Fibroblast of villous mesenchyme (primary cell): ENCODE data around the gene NPIPB4. TPM values are rescaled to one million over a fixed set of nuclear protein-coding genes. Genes with fewer than 3 reads are reported as not detected.
"Not testable (repeated sequence)": the region's sequence is repeated elsewhere in the genome, so short reads cannot be mapped to it uniquely, and the experiment has no call there.

Experiments used
- DNase-seq: peaks from one replicate; pipeline ENCODE4 v3.0.0-alpha.2; 2010; ENCODE audit warnings: low read depth
- H3K4me3 ChIP-seq: 2 replicates; pipeline ENCODE4 v1.5.1; 2011; ENCODE audit warnings: low read depth, mild to moderate bottlenecking, low read length
- total RNA-seq: library from RNA; depleted of rRNA; stranded (reverse); fragments of >200 nt; gene quantifications from 2 replicates; pipeline ENCODE4 v1.2.3, GENCODE V29; 2012

NPIPB4 gene
- total RNA-seq: 48.8 and 62.8 TPM in 2 replicates

DNA sequence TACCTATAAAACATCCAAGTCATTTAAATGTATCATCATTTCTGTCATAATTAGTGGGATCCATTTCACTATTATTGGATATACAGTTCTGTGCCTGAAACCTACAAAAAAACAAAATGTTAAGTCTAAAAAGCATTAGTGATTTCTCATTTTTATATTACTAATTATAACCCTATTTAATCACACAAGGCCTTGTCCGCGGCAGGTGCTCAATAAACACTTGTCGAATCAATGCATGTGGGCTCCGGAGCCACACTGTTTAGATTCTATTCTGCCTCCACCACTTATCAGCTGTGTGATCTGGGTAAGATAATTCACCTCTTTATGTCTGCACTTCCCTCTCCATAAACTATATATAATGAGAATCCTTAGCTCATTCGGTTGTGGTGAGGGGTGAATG is at the start of gene NPIPB4:
Gene NPIPB4 (minus strand): TSS at position 101 of the 400 bp plus-strand sequence. CDS start 378 bp downstream, outside the sequence.
- DNase-seq, H3K4me3 ChIP-seq: not testable (repeated sequence)

DNA sequence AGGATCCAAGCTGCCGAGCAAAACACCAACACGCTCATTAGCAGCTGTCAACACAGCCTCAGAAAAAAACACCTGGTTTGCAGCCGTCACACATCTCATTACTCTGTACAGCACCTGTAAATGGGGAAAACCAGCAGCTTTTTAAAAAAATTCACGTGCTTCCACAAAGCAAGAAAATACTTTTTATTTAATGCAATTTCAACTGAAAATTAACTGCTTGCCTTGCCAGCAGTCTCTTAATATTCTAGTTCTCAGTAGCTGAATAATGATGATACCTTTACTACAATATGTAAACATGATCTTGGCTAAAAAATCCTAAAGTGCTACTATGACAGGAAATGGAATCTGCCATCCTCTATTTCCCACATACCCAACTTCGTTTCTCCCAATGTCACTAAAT is 41.4 kb upstream of the NPIPB4 start:
- DNase-seq, H3K4me3 ChIP-seq: not testable (repeated sequence)

DNA sequence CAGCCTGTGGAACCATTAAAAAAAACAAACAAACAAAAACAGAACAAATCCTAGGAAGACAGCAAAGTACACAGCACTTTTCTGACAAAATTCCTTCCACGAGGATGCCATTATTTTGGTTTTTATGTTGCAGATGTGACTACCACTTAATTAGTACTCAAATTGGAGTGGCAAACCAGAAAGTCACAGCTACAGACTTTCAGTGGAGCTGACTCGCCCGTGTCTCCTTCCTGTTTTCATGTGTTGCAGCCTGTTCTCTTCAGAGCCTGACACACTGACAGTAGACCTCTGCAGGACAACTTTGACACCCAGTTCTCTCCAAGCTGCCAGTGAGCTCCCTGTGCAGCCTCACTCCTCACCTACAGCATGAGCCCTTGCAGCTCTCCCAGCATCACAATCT is 24.4 kb upstream of the NPIPB4 start:
- DNase-seq, H3K4me3 ChIP-seq: not testable (repeated sequence)

DNA sequence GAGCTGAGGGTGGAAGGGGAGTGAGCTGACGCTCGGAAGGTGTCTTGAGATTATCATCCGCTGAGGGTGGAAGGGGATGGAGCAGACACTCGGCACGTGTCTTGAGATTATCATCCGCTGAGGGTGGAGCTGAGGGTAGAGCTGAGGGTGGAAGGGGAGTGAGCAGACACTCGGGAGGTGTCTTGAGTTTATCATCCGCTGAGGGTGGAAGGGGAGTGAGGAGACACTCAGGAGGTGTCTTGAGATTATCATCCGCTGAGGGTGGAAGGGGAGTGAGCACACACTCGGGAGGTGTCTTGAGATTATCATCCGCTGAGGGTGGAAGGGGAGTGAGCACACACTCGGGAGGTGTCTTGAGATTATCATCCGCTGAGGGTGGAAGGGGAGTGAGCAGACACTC is 20.4 kb downstream of the NPIPB4 start:
- H3K4me3 ChIP-seq, DNase-seq: not testable (repeated sequence)

DNA sequence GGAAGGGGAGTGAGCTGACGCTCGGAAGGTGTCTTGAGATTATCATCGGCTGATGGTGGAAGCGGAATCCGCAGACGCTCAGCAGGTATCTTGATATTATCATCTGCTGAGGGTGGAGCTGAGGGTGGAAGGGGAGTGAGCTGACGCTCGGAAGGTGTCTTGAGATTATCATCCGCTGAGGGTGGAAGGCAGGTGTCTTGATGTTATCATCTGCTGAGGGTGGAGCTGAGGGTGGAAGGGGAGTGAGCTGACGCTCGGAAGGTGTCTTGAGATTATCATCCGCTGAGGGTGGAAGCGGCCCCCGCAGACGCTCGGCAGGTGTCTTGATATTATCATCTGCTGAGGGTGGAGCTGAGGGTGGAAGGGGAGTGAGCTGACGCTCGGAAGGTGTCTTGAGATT is 21.2 kb downstream of the NPIPB4 start:
- H3K4me3 ChIP-seq: not testable (repeated sequence)

DNA sequence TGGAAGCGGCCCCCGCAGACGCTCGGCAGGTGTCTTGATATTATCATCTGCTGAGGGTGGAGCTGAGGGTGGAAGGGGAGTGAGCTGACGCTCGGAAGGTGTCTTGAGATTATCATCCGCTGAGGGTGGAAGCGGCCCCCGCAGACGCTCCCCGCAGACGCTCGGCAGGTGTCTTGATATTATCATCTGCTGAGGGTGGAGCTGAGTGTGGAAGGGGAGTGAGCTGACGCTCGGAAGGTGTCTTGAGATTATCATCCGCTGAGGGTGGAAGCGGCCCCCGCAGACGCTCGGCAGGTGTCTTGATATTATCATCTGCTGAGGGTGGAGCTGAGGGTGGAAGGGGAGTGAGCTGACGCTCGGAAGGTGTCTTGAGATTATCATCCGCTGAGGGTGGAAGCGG is 21.8 kb downstream of the NPIPB4 start:
- DNase-seq: not testable (repeated sequence)

More for the DNA sequence above, 21.2 kb downstream of the NPIPB4 start:
- not testable (repeated sequence) for DNase-seq

DNA sequence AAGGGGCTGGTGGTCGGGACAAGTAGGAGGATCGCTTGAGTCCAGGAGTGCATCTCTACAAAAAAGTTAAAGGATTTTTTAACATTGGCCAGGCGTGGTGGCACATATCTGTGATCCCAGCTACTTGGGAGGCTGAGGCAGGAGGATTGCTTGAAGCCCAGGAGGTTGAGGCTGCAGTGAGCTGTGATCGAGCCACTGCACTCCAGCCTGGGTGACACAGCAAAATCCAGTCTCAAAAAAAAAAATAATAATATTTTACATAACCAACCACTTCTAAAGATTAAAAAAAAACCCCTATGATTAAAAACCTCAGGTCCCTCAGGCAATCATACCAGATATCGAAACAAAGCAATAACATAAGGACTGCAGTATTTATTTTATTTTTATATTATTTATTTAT is 23.3 kb downstream of the NPIPB4 start:
- not testable (repeated sequence) for DNase-seq, H3K4me3 ChIP-seq

More for the DNA sequence above, 21.8 kb downstream of the NPIPB4 start:
- not testable (repeated sequence) for H3K4me3 ChIP-seq

DNA sequence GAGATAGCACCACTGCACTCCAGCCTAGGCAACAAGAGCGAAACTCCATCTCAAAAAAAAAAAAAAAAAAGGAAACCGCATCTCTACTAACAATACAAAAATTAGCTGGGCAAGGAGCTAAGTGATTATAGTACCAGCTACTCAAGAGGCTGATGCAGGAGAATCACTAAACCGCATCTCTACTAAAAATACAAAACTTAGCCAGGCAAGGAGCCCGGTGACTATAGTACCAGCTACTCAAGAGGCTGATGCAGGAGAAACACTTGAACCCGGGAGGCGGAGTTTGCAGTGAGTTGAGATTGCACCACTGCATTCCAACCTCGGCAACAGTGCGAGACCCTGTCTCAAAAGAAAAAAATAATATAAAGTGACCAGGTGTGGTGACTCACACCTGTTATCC is 27.6 kb downstream of the NPIPB4 start:
- not testable (repeated sequence) for DNase-seq, H3K4me3 ChIP-seq

DNA sequence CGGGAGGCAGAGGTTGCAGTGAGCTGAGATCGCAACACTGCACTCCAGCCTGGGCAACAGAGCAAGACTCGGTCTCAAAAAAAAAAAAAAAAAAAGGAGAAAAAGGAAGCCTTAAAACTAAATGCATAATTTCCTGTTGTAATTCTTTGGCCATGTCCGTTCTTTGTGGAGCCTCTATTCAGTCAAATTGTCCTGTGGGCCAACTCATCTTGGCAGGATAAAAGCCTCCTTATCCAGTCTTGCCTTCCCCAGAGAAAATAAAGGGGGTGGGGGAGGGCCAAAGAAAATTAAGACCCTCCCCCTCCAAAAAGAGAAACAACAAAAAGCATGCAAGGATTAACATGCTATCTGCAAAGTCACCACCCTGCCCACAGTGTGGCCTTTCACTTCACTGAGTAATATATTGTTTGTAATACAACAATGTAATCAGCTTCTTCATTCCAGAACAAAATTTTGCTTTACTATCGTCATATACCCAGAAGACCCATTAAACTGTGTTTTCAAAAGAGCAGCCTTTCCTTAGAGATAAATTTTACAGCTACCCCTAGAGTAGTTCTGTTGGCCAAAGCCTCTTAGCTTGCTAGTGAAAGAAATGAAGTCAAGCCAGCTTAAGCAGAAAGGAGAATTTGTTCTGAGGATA is 31.4 kb downstream of the NPIPB4 start:
- not testable (repeated sequence) for DNase-seq

DNA sequence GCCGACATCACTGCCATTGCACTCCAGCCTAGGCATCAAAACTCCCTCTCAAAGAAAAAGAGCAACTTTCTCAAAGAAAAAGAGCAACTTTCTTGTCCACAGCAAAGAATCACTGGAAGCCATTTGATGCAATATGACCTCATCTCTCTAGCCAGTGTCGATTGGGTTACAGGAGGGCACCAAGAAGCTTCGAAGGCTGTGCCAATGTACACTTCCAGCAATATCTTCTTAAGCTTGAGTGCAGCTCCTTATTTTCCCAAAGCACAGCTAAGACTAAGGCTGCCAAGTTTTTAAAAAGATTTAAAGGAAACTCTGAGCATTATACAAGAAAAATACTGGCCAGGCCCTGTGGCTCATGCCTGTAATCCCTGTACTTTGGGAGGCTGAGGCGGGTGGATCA is 32.0 kb downstream of the NPIPB4 start:
- not testable (repeated sequence) for DNase-seq, H3K4me3 ChIP-seq

More for the DNA sequence above, 31.4 kb downstream of the NPIPB4 start:
- not testable (repeated sequence) for H3K4me3 ChIP-seq

DNA sequence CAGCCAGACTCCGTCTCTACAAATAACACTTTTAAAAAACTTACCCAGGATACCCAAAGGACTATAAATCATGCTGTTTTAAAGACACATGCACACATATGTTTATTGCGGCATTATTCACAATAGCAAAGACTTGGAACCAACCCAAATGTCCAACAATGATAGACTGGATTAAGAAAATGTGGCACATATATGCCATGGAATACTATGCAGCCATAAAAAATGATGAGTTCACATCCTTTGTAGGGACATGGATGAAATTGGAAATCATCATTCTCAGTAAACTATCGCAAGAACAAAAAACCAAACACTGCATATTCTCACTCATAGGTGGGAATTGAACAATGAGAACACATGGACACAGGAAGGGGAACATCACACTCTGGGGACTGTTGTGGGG is 34.3 kb downstream of the NPIPB4 start:
- DNase-seq, H3K4me3 ChIP-seq: not testable (repeated sequence)

DNA sequence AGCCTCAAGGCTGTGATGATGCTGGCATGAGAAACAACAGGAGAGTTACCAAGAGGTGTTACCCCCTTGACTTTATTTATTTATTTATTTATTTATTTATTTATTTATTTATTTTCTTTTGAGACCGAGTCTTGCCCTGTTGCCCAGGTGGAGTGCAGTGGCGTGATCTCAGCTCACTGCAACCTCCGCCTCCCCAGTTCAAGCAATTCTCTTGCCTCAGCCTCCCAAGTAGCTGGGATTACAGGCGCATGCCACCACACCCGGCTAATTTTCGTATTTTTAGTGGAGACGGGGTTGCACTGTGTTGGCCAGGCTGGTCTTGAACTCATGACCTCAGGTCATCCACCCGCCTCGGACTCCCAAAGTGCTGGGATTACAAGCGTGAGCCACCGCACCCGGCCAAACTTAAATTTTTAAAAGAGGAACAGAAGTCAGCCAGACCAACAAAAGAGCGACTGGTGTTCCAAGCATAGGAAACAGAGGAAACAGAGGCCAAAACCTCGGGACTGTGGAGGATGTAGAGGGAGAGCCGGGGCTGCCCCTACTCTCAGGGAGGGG is 36.6 kb downstream of the NPIPB4 start:
- peak overlapping the region; percentile 61 for H3K4me3 ChIP-seq
- not testable (repeated sequence) for DNase-seq

DNA sequence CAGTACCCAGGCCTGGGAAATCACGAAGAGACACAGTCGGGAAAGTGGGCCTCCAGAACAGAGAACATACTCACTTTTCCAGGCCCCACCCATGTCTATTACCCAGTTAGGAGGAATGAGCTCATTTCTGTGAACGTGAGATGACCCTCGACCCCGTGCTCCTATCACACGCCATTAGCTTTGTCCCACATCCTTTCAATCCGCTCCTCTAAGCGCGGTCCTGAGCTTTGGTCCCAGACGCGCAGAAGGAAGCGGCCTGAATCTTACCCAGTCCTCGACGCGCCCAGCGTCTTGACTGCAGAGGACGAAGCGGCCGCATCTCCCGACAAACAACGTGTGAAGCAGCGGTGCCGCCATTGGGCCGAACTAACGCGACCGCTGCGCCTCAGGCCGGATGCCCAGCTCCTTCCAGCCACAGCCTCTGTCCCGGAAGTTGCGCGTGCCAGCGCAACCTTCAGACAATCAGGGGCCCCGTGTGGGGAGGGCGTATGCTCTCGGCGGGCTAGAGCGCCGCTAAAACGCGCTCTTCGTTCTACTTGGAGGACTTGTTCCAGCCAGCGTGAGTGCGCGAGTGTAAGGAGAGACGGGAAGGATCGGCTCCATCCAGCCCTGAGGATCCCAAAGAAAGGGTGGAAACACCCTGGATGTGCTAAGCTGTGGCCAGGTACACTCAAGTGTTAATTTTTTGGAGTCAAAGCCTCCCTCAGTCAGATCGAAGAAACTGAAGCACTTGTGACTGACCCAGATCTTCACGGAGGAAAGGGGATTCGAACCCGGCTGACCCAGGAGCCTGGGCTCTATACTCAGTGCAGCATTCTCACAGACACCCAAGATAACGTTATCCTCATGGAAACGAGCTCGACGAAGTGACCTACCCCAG is 37.3 kb downstream of the NPIPB4 start:
- DNase-seq: peak; percentile 67
- H3K4me3 ChIP-seq: peak overlapping the region; percentile 61

DNA sequence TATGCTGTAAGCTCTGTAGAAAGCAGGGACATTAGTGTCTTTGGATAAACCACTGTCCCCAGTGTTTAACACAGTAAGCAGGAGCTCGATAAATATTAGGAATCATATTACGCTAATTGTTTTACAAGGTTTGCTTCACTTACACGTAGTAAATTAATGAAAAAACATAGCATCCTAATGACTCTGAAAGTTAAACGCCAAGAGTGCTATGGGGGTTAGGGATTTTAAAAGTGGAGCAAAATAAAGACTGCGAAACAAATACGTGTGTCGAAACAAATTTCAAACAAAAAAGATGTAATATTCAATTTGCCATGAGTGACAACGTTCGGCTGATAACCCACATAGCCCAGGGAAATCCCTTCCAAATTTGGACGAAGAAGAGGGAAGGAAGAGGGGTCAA is 37.9 kb downstream of the NPIPB4 start:
- not testable (repeated sequence) for DNase-seq
- peak overlapping the region; percentile 61 for H3K4me3 ChIP-seq

DNA sequence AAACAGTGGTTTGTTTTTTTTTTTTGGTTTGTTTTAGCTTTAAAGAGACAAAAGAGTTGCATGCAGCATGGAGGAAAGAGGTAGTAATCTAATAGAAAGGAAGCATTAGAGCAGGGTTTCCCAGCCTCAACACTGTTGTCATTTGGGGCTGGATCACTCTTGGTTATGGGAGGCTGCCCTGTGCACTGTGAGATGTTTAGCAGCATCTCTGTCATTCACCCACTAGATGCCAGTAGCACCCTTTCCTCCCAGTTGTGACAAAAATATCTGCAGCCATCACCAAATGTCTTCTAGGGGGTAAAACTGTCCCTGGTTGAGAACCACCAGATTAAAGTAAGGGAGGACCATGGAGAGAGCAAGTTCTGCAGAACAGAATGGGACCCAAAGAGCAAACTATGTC is 40.5 kb downstream of the NPIPB4 start:
- not testable (repeated sequence) for DNase-seq, H3K4me3 ChIP-seq

DNA sequence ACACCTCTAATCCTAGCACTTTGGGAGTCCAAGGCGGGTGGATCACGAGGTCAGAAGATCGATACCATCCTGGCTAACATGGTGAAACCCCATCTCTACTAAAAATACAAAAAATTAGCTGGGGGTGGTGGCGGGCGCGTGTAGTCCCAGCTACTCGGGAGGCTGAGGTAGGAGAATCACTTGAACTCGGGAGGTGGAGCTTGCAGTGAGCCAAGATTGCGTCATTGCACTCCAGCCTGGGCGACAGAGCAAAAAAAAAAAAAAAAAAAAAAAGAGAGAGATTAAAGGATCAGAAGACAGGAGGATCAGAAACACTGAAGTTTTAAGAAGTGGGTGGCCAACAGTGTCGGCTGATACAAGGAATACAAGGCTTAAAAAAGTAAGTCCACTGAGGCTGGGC is 41.9 kb downstream of the NPIPB4 start:
- DNase-seq, H3K4me3 ChIP-seq: not testable (repeated sequence)

DNA sequence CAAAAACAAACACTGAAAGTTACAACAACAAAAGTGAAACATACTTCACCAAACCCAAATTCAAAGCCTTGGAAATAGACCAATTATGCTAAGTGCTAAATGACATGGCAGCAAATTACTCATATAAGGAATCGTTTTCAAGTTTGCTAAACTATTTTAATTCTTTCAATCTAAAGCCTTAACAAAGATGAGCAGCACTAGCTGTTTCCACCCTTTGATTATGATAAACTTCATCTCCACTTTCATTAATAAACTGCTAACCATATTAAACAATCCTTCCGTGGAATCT is 55.2 kb downstream of the NPIPB4 start:
- H3K4me3 ChIP-seq, DNase-seq: not testable (repeated sequence)
